ENCODE measurements around the gene KLF9.

The KLF9 gene

GRCh38 chr9:70450738-70451137, 36.3 kb upstream of the KLF9 start:
- TF ChIP-seq ZFX (IDR thresholded peaks at IDR 0.05) = no peak
- no peak for TF ChIP-seq CTCF (conservative IDR thresholded peaks at IDR 0.05)
- no peak overlapping the region for H3K27ac ChIP-seq

GRCh38 chr9:70449461-70449860, 35.0 kb upstream of the KLF9 start:
- TF ChIP-seq ZFX (IDR thresholded peaks at IDR 0.05) (no peak), CTCF (conservative IDR thresholded peaks at IDR 0.05) (no peak)
- no peak overlapping the region for H3K27ac ChIP-seq

- H3K27ac ChIP-seq = no peak overlapping the region
- TF ChIP-seq CTCF (conservative IDR thresholded peaks at IDR 0.05) = no peak
Observed at GRCh38 chr9:70448919-70449318, 34.5 kb upstream of the KLF9 start.

- no peak for TF ChIP-seq CTCF (conservative IDR thresholded peaks at IDR 0.05)
- no peak overlapping the region for H3K27ac ChIP-seq
Observed at GRCh38 chr9:70444904-70445303, 30.4 kb upstream of the KLF9 start.

GRCh38 chr9:70442328-70442848, 27.9 kb upstream of the KLF9 start:
- TF ChIP-seq ZFX (IDR thresholded peaks at IDR 0.05) (no peak), CTCF (conservative IDR thresholded peaks at IDR 0.05) (no peak)
- no peak overlapping the region for H3K27ac ChIP-seq

GRCh38 chr9:70441622-70442021, 27.2 kb upstream of the KLF9 start:
- H3K27ac ChIP-seq = no peak overlapping the region
- TF ChIP-seq CTCF (conservative IDR thresholded peaks at IDR 0.05) (no peak), ZFX (IDR thresholded peaks at IDR 0.05) (no peak)

GRCh38 chr9:70439991-70440706, 25.7 kb upstream of the KLF9 start:
- no peak for TF ChIP-seq CTCF (conservative IDR thresholded peaks at IDR 0.05)
- no peak for TF ChIP-seq ZFX (IDR thresholded peaks at IDR 0.05)
- no peak overlapping the region for H3K27ac ChIP-seq
